ENCODE measurements around the gene TENT4A.

- TF ChIP-seq, protein P1, sequence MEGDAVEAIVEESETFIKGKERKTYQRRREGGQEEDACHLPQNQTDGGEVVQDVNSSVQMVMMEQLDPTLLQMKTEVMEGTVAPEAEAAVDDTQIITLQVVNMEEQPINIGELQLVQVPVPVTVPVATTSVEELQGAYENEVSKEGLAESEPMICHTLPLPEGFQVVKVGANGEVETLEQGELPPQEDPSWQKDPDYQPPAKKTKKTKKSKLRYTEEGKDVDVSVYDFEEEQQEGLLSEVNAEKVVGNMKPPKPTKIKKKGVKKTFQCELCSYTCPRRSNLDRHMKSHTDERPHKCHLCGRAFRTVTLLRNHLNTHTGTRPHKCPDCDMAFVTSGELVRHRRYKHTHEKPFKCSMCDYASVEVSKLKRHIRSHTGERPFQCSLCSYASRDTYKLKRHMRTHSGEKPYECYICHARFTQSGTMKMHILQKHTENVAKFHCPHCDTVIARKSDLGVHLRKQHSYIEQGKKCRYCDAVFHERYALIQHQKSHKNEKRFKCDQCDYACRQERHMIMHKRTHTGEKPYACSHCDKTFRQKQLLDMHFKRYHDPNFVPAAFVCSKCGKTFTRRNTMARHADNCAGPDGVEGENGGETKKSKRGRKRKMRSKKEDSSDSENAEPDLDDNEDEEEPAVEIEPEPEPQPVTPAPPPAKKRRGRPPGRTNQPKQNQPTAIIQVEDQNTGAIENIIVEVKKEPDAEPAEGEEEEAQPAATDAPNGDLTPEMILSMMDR (IDR thresholded peaks at IDR 0.05), result peak in 5 of 6 experiments; percentile 58 to 74 (median 66)
- no peak for TF ChIP-seq POLR2A (IDR thresholded peaks at IDR 0.05)
Observed at GRCh38 chr5:6745706-6746222, 32.5 kb downstream of the TENT4A start.

Data from esophagus squamous epithelium (tissue), 4 donors.